ENCODE data around the gene ADPRM.

- TF ChIP-seq, protein P1, sequence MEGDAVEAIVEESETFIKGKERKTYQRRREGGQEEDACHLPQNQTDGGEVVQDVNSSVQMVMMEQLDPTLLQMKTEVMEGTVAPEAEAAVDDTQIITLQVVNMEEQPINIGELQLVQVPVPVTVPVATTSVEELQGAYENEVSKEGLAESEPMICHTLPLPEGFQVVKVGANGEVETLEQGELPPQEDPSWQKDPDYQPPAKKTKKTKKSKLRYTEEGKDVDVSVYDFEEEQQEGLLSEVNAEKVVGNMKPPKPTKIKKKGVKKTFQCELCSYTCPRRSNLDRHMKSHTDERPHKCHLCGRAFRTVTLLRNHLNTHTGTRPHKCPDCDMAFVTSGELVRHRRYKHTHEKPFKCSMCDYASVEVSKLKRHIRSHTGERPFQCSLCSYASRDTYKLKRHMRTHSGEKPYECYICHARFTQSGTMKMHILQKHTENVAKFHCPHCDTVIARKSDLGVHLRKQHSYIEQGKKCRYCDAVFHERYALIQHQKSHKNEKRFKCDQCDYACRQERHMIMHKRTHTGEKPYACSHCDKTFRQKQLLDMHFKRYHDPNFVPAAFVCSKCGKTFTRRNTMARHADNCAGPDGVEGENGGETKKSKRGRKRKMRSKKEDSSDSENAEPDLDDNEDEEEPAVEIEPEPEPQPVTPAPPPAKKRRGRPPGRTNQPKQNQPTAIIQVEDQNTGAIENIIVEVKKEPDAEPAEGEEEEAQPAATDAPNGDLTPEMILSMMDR (IDR thresholded peaks at IDR 0.05): no peak
- no peak for TF ChIP-seq POLR2AphosphoS5 (IDR thresholded peaks at IDR 0.05)
Observed at GRCh38 chr17:10737736-10738135, 40.3 kb downstream of the ADPRM start.

All from esophagus muscularis mucosa (tissue), 3 donors.